Esophagus squamous epithelium (tissue), 5 donors: Measurements from ENCODE around the gene RABEP1. TPM values are rescaled to one million over a fixed set of nuclear protein-coding genes. Genes with fewer than 3 reads are reported as not detected.
"Not testable (repeated sequence)": the region's sequence is repeated elsewhere in the genome, so short reads cannot be mapped to it uniquely, and the experiment has no call there.

Source experiments
- DNase-seq: peaks from one replicate; lab custom pipeline; 2025; lab: John Stamatoyannopoulos, UW
- H3K27ac ChIP-seq, 4 donors: fragments of 200-600 bp; sonication (generic); one replicate each; pipeline ENCODE4 v1.5.1; 2016 to 2019; ENCODE audit warnings: mild to moderate bottlenecking in 1 of 4
- H3K27me3 ChIP-seq, 4 donors: fragments of 200-600 bp; sonication (generic); 1 replicate in 3 of 4; 2 replicates in 1 of 4; pipeline versions ENCODE4 v1.5.1 to v1.6.0; 2017 to 2021; ENCODE audit warnings: antibody characterized with exemption in 1 of 4
- H3K36me3 ChIP-seq, 3 donors: fragments of 200-600 bp; sonication (generic); one replicate each; pipeline ENCODE4 v1.5.1; 2016 to 2019
- H3K4me1 ChIP-seq, 3 donors: fragments of 200-600 bp; sonication (generic); one replicate each; pipeline ENCODE4 v1.5.1; 2017 to 2019
- H3K4me3 ChIP-seq, 4 donors: fragments of 200-600 bp; sonication (generic); 1 replicate in 3 of 4; 2 replicates in 1 of 4; pipeline ENCODE4 v1.5.1; 2016 to 2019; ENCODE audit warnings: mild to moderate bottlenecking in 2 of 4, moderate library complexity in 1 of 4
- H3K9me3 ChIP-seq, 3 donors: fragments of 200-600 bp; sonication (generic); one replicate each; pipeline ENCODE4 v1.5.1; 2016 to 2019
- CTCF ChIP-seq, 6 experiments: fragments of 450-650 bp in 4 of 6; fragments of 200-600 bp in 2 of 6; sonication (generic) in 2 of 6; IDR thresholded peaks; one replicate each; pipeline ENCODE4 v1.5.1; 2016 to 2019; ENCODE audit warnings: antibody characterized with exemption in 6 of 6, mild to moderate bottlenecking in 4 of 6, moderate library complexity in 4 of 6
- POLR2A ChIP-seq, 4 donors: fragments of 450-650 bp; IDR thresholded peaks; one replicate each; pipeline ENCODE4 v1.6.1; 2017; ENCODE audit warnings: antibody characterized with exemption in 4 of 4, mild to moderate bottlenecking in 4 of 4, moderate library complexity in 3 of 4
- WGBS, 2 donors: methylation state at CpG; one replicate each; pipeline ENCODE4 v1.1.5; 2018; 5-methylcytosine and 5-hydroxymethylcytosine counted together
- intact Hi-C: fragments of 100-400 bp; cut with DNase I; formaldehyde crosslinking; loops from one replicate; pipeline ENCODE4 v1.15.0; 2022
- total RNA-seq, 4 donors: library from RNA; depleted of rRNA; stranded (reverse); fragments of >200 nt; gene quantifications; one replicate each; pipeline ENCODE4 v1.1.0, GENCODE V29; 2016
- donor health status: DM: yes; HTN: yes; CAD: no.

RABEP1 gene
- total RNA-seq, 4 donors from 2014 or later: 9.9 to 33.2 (median 23.3) TPM

DNA sequence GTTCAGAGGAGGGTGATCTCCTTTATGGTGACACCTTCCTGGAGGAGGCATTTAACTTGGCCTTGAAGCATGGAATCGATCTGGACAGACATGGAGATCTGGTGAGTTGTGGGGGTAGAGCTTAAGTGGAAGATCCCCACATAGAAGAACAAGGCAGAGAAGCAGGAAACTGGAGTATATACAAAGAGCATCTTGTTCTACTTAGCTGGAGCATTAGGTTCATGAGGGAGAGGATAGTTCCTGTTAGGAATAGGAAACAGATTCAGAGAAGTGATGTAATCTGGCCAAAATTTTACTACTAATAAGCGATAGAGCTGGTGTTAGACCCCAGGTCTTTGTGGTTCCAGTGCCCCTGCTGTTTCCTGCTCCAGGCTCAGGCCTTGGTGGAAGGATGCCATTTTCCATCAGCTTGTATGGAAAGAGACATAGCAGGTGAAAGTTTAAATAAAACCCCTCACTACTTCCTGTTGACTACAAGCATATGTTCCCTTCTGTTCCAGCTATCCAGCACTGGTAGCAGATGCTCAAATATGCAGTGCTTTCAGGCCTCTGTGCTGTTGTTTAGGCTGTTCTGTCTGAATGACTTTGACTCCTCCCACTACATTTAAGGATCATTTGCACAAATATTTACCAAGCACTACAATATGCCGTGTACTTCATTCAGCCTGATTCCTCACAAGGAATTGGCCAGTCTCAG is 147.3 kb downstream of the RABEP1 start:
- 63 to 73% methylated on average over 3 of the region's 3 CpGs for WGBS, 2 donors
- TF ChIP-seq CTCF (IDR thresholded peaks at IDR 0.05): no peak
- no peak for TF ChIP-seq POLR2A (IDR thresholded peaks at IDR 0.05)

GRCh38 chr17:5430413-5430999 is 148.4 kb downstream of the RABEP1 start:
- peak overlapping the region in 3 of 4 donors; percentile 63 to 77 (median 65) for H3K27ac ChIP-seq
- 74 to 88% methylated on average over 3 of the region's 3 CpGs for WGBS, 2 donors

More for the DNA sequence above, 147.3 kb downstream of the RABEP1 start:
- Histone ChIP-seq H3K27me3 (no peaks in the 10 kb centered on the region), H3K4me3 (no peak overlapping the region), H3K9me3 (no peaks in the 10 kb centered on the region), H3K27ac (peak overlapping the region in 3 of 4 donors; percentile 63 to 77 (median 65)), H3K4me1 (peaks cover 0 to 34% (median 3%) of the 10 kb centered on the region in 3 donors), H3K36me3 (peaks cover 0 to 100% (median 39%) of the 10 kb centered on the region in 3 donors)
- intact Hi-C loops: no loop called here
- DNase-seq: no peak

DNA sequence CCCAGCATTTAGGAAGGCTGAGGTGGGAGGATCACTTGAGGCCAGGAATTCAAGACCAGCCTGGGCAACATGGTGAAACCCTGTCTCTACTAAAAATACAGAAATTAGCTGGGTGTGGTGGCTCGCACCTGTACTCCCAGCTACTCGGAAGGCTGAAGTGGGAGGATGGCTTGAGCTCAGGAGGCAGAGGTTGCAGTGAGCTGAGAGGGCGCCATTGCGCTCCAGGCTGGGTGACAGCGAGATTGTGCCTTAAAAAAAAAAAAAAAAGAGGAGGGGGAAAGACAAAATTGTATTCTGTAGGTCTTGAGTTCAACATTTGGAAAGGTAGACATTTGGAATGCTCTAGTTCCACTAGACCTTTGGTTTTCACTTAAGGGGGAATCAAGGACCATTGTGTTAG is 149.2 kb downstream of the RABEP1 start:
- H3K27ac ChIP-seq: peak overlapping the region in 3 of 4 donors; percentile 63 to 77 (median 65)
- WGBS, 2 donors: 74 to 80% methylated on average over 4 to 5 of the region's 5 CpGs
- peaks cover 0 to 45% (median 3%) of the 10 kb centered on the region in 3 donors for H3K4me1 ChIP-seq
- intact Hi-C loops, H3K4me3 ChIP-seq, H3K9me3 ChIP-seq, DNase-seq, H3K27me3 ChIP-seq: not testable (repeated sequence)
- H3K36me3 ChIP-seq: peaks cover 6 to 99% (median 33%) of the 10 kb centered on the region in 3 donors

More at GRCh38 chr17:5430413-5430999, 148.4 kb downstream of the RABEP1 start:
- DNase-seq: no peak
- Histone ChIP-seq H3K4me3 (no peak overlapping the region), H3K27me3 (no peaks in the 10 kb centered on the region), H3K9me3 (no peaks in the 10 kb centered on the region), H3K4me1 (peaks cover 0 to 41% (median 3%) of the 10 kb centered on the region in 3 donors), H3K36me3 (peaks cover 6 to 100% (median 38%) of the 10 kb centered on the region in 3 donors)
- no peak for TF ChIP-seq POLR2A (IDR thresholded peaks at IDR 0.05)
- no peak for TF ChIP-seq CTCF (IDR thresholded peaks at IDR 0.05)
- intact Hi-C loops: no loop called here

DNA sequence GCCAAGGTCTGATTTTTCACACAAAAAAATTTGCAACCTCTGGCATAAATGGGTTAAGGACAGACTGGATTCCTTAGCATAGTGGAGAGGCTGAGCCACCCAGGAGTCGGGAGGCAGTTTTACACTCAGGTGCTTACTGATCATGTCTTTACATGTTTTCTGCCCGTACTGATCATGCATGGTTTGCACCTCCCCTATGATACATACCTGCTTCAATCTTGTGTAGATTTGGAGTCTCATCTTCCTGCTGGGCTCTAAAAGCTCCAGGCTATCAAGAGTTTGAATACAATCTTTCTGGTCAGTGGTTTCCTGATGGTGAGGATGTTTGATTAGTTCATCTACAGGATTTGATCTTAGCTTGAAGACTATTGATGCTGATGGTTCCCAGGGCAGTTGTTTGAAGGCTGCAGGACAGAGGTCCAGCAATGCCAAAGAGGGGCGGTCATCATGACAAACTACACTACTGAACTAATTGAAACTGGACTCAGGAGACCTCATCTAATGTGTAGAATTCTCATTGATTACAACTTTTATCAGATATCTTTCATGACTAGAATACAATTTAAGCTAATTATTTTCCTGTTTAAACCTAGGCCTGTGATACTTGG is 150.0 kb downstream of the RABEP1 start:
- Histone ChIP-seq H3K27me3 (no peaks in the 10 kb centered on the region), H3K9me3 (no peaks in the 10 kb centered on the region), H3K4me3 (no peak overlapping the region), H3K4me1 (peaks cover 0 to 53% (median 7%) of the 10 kb centered on the region in 3 donors), H3K27ac (peak overlapping the region in 3 of 4 donors; percentile 16 to 77 (median 60)), H3K36me3 (peaks cover 6 to 99% (median 32%) of the 10 kb centered on the region in 3 donors)
- intact Hi-C loops: no loop called here
- no peak for DNase-seq
- WGBS, 2 donors: 52 to 53% methylated on average over 3 of the region's 3 CpGs
- no peak for TF ChIP-seq POLR2A (IDR thresholded peaks at IDR 0.05)
- TF ChIP-seq CTCF (IDR thresholded peaks at IDR 0.05): no peak

- H3K4me3 ChIP-seq: no peak overlapping the region
- WGBS, 2 donors: 88 to 100% methylated on average over 2 of the region's 2 CpGs
- TF ChIP-seq POLR2A (IDR thresholded peaks at IDR 0.05) (no peak), CTCF (IDR thresholded peaks at IDR 0.05) (no peak)
- no peaks in the 10 kb centered on the region for H3K27me3 ChIP-seq
- H3K9me3 ChIP-seq: no peaks in the 10 kb centered on the region
- intact Hi-C loops: no loop called here
- DNase-seq: no peak
- H3K4me1 ChIP-seq: peaks cover 9 to 68% (median 24%) of the 10 kb centered on the region in 3 donors
- H3K27ac ChIP-seq: peak overlapping the region in 1 of 4 donors; percentile 13
- peaks cover 6 to 77% (median 31%) of the 10 kb centered on the region in 3 donors for H3K36me3 ChIP-seq
These were observed 152.9 kb downstream of the RABEP1 start for GRCh38 chr17:5434984-5435383.

Other genes with a start within 250 kb of the RABEP1 start
- 1 to 10 TPM in 2 of 4 donors, under 1 TPM in 2; 0.26 to 1.4 (median 1.1) TPM for gene SLC52A1, start 246.9 kb upstream of the RABEP1 start, total RNA-seq
- gene ZFP3, start 203.8 kb upstream of the RABEP1 start, total RNA-seq: 1 to 10 TPM; 1.4 to 6.1 (median 2.3) TPM
- 1 to 10 TPM; 4.5 to 7.8 (median 5.8) TPM for gene ZNF232, start 170.4 kb upstream of the RABEP1 start, total RNA-seq
- gene USP6, start 166.3 kb upstream of the RABEP1 start, total RNA-seq: under 1 TPM in 2 of 4 donors, not detected in 2; under 0.01 to 0.09 TPM
- gene ZNF594, start 90.4 kb upstream of the RABEP1 start, total RNA-seq: 10 to 100 TPM in 1 of 4 donors, 1 to 10 TPM in 3; 2.0 to 13.4 (median 5.1) TPM
- 1 to 10 TPM in 2 of 4 donors, under 1 TPM in 2; 0.45 to 3.7 (median 1.2) TPM for gene SCIMP, start 47.4 kb upstream of the RABEP1 start, total RNA-seq
- gene NUP88, start 137.4 kb downstream of the RABEP1 start, total RNA-seq: 10 to 100 TPM; 35.7 to 79.5 (median 69.5) TPM
- 10 to 100 TPM; 22.4 to 37.4 (median 29.8) TPM for gene RPAIN, start 137.9 kb downstream of the RABEP1 start, total RNA-seq
- 100 to 1,000 TPM; 163 to 327 (median 228) TPM for gene C1QBP, start 156.9 kb downstream of the RABEP1 start, total RNA-seq
- gene DHX33, start 186.7 kb downstream of the RABEP1 start, total RNA-seq: 10 to 100 TPM in 2 of 4 donors, 1 to 10 TPM in 2; 5.2 to 13.9 (median 8.8) TPM
- 10 to 100 TPM; 28.2 to 48.8 (median 38.1) TPM for gene DERL2, start 203.9 kb downstream of the RABEP1 start, total RNA-seq
- 10 to 100 TPM in 3 of 4 donors, 1 to 10 TPM in 1; 6.2 to 28.8 (median 14.8) TPM for gene MIS12, start 204.3 kb downstream of the RABEP1 start, total RNA-seq